ENCODE results near the gene KIT.
A peak's percentile ranks its signal among the peaks of the same experiment; 100 is the strongest.

Gene KIT

DNA sequence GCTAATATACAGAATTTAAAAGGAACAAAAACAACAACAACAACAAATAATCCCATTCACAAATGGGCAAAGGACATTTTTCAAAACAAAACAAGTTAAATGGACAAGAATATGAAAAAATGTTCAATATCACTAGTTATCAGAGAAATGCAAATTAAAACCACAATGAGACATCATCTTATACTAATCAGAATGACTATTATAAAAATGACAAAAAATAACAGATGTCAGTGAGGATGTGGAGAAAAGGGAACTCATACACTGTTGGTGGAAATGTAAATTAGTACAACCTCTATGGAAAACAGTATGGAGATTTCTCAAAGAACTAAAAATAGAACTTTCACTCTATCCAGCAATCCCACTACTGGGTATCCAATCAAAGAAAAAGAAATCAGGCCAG lies 92.6 kb downstream of the KIT start:
- no peak for DNase-seq

GRCh38 chr4:54754394-54754793 lies 96.6 kb downstream of the KIT start:
- no peak for DNase-seq

GRCh38 chr4:54764476-54764875 lies 106.7 kb downstream of the KIT start:
- DNase-seq, result peak; percentile 33

DNA sequence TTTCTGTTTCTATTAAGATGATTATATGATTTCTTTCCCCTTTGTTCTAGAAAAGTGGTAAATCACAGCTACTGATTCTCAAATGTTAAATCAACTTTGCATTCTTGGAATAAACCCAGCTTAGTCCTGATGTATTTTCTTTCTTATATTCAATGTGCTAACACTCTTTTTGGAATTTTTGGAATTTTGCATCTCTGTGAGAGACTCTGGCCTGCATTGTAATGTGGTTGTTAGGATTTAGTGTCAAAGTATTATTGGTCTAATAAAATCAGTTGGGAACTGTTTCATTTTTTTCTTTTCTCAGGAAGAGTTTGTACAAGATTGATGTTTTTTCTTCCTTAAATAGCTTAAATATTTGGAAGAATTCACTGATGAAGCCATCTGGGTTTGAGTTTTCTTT lies 109.6 kb downstream of the KIT start:
- no peak for DNase-seq

DNA sequence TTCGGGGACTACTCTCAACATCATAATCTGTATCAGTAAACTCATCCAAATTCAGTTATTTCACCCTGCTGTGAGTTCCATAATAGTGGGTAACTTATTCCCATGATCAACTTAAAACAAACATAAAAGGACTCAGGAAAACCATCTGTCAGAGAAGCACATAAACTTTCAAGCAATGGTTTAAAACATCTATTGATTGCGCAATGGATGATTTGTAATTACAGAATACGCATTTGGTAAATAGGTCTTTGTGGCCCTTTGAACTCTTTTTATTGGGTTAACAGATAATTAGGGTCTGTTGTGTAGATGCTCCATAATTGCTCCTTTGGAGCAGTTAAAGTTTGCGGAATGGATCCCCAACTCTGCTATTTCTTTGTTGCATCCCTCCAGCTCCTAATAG lies 115.3 kb downstream of the KIT start:
- DNase-seq, result no peak

DNA sequence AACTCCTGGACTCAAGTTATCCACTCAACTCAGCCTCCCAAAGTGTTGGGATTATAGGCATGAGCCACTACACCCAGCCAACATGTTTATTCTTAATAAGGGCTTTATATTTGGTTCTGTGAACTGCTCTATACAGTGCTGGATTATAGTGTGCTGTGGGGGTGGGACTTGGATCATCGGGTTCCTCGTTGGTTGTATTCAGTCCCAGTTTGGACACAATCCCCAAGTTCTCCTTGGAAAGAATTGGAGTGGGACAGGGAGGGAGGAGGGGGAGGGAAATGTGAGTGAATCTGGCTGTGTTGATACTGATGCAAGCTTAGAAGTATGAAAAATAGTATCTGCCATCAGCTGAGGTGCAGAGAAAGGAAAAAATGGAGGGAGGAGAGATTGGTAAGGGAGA lies 121.3 kb downstream of the KIT start:
- peak; percentile 53 for DNase-seq

- DNase-seq, result no peak
These were observed 121.9 kb downstream of the KIT start for GRCh38 chr4:54779476-54780148.

GRCh38 chr4:54780149-54780495 lies 122.4 kb downstream of the KIT start:
- no peak for DNase-seq

- DNase-seq, result peak; percentile 38
These were observed 124.0 kb downstream of the KIT start for GRCh38 chr4:54781756-54782155.

GRCh38 chr4:54783402-54784110 lies 125.8 kb downstream of the KIT start:
- no peak for DNase-seq

DNA sequence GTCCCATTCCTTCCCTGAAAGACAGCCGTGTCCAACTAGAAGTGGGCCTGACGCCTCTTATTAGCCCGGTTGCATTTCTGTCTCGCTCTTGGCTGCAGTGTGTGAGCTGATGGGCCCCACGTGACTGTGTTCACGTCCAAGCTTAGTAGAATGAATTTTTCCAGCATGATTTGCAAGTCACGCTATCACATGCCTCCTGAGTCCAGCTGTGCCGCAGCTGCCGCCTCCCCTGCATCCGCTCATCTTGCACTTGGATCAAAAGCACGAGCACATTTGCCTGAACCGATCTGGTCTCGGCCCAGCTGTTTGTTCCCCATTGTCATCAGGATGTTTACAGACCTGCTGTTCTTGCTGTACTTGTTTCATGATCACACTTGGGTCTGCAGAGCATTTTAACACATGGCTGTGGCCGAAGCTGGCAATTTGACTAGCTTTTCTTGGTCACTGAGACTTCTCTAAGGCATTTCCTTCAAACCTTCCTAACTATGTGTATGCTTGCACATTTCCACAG lies 126.5 kb downstream of the KIT start:
- DNase-seq, result peak; percentile 94

Measured in left hindlimb (tissue), 1 donor.